Trophoblast cell (in vitro differentiated cells and primary cell): ENCODE measurements around the gene ZNF583.

Experiments used
- DNase-seq, 2 donors: peaks; one replicate each; pipeline ENCODE4 v3.0.0-alpha.2; 2016
- H2AFZ ChIP-seq: 2 replicates; pipeline ENCODE4 v1.6.1; 2013; ENCODE audit warnings: low read length, moderate library complexity, mild to moderate bottlenecking; ENCODE audit not compliant: insufficient read depth, poor library complexity
- H2AK5ac ChIP-seq: 2 replicates; pipeline ENCODE4 v1.6.1; 2013; ENCODE audit warnings: mild to moderate bottlenecking, low read length
- H2BK120ac ChIP-seq: 2 replicates; pipeline ENCODE4 v1.6.1; 2013; ENCODE audit warnings: low read length, mild to moderate bottlenecking, moderate library complexity; ENCODE audit not compliant: insufficient read depth, poor library complexity
- H2BK12ac ChIP-seq: 2 replicates; pipeline ENCODE4 v1.6.1; 2013; ENCODE audit warnings: mild to moderate bottlenecking, low read length, moderate library complexity
- H2BK5ac ChIP-seq: 2 replicates; pipeline ENCODE4 v1.6.1; 2013; ENCODE audit warnings: low read length, low read depth, moderate library complexity, mild to moderate bottlenecking; ENCODE audit not compliant: poor library complexity
- H3K14ac ChIP-seq: 2 replicates; pipeline ENCODE4 v1.6.1; 2013; ENCODE audit warnings: mild to moderate bottlenecking, low read length
- H3K18ac ChIP-seq: 2 replicates; pipeline ENCODE4 v1.6.1; 2013; ENCODE audit warnings: mild to moderate bottlenecking, low read length
- H3K23ac ChIP-seq: 2 replicates; pipeline ENCODE4 v1.6.1; 2013; ENCODE audit warnings: low read length
- H3K27ac ChIP-seq: 2 replicates; pipeline ENCODE4 v1.5.1; 2013; ENCODE audit warnings: low read depth, mild to moderate bottlenecking, inconsistent platforms, low read length, moderate library complexity
- H3K27me3 ChIP-seq: 2 replicates; pipeline ENCODE4 v1.6.1; 2013; ENCODE audit warnings: inconsistent platforms, mild to moderate bottlenecking, low read length, moderate library complexity; ENCODE audit not compliant: insufficient read depth
- H3K36me3 ChIP-seq, 2 experiments: 1 replicate in 1 of 2; 2 replicates in 1 of 2; pipeline ENCODE4 v1.6.1; 2013; ENCODE audit warnings: low read length in 2 of 2, mild to moderate bottlenecking in 2 of 2, moderate library complexity in 1 of 2; ENCODE audit not compliant: insufficient read depth in 2 of 2, control insufficient read depth in 1 of 2
- H3K4ac ChIP-seq: 2 replicates; pipeline ENCODE4 v1.6.1; 2013; ENCODE audit warnings: low read depth, mild to moderate bottlenecking, low read length, moderate library complexity
- H3K4me1 ChIP-seq, 2 experiments: 1 replicate in 1 of 2; 2 replicates in 1 of 2; pipeline ENCODE4 v1.6.1; 2013; ENCODE audit warnings: low read length in 2 of 2, mild to moderate bottlenecking in 2 of 2, moderate library complexity in 1 of 2; ENCODE audit not compliant: insufficient read depth in 2 of 2, control insufficient read depth in 1 of 2
- H3K4me2 ChIP-seq: 2 replicates; pipeline ENCODE4 v1.6.1; 2013; ENCODE audit warnings: inconsistent platforms, mild to moderate bottlenecking, low read length, moderate library complexity
- H3K4me3 ChIP-seq: 2 replicates; pipeline ENCODE4 v1.5.1; 2013; ENCODE audit warnings: mild to moderate bottlenecking, low read depth, low read length, inconsistent platforms
- H3K79me1 ChIP-seq: one replicate; pipeline ENCODE4 v1.6.1; 2013; ENCODE audit warnings: low read length
- H3K79me2 ChIP-seq: 2 replicates; pipeline ENCODE4 v1.6.1; 2013; ENCODE audit warnings: low read length, mild to moderate bottlenecking; ENCODE audit not compliant: control insufficient read depth, insufficient read depth, poor library complexity
- H3K9ac ChIP-seq: 2 replicates; pipeline ENCODE4 v1.6.1; 2013; ENCODE audit warnings: mild to moderate bottlenecking, low read length
- H3K9me3 ChIP-seq: 2 replicates; pipeline ENCODE4 v1.6.1; 2013; ENCODE audit warnings: low read depth, mild to moderate bottlenecking, control low read depth, inconsistent platforms, low read length; ENCODE audit not compliant: insufficient read depth
- H4K12ac ChIP-seq: 2 replicates; pipeline ENCODE4 v1.6.1; 2013; ENCODE audit warnings: low read depth, mild to moderate bottlenecking, low read length, moderate library complexity
- H4K8ac ChIP-seq: 2 replicates; pipeline ENCODE4 v1.6.1; 2013; ENCODE audit warnings: low read depth, mild to moderate bottlenecking, low read length, moderate library complexity
- H4K91ac ChIP-seq: one replicate; pipeline ENCODE4 v1.6.1; 2013; ENCODE audit warnings: low read depth, mild to moderate bottlenecking, low read length, moderate library complexity
- WGBS: extraction: QIAGEN DNeasy Blood & Tissue Kit; methylation state at CpG from one replicate; pipeline ENCODE4 v1.1.7; 2013; ENCODE audit warnings: missing lambda C conversion rate; ENCODE audit not compliant: insufficient read length, insufficient coverage; ENCODE audit errors: extremely low coverage; 5-methylcytosine and 5-hydroxymethylcytosine counted together

Gene ZNF583

DNA sequence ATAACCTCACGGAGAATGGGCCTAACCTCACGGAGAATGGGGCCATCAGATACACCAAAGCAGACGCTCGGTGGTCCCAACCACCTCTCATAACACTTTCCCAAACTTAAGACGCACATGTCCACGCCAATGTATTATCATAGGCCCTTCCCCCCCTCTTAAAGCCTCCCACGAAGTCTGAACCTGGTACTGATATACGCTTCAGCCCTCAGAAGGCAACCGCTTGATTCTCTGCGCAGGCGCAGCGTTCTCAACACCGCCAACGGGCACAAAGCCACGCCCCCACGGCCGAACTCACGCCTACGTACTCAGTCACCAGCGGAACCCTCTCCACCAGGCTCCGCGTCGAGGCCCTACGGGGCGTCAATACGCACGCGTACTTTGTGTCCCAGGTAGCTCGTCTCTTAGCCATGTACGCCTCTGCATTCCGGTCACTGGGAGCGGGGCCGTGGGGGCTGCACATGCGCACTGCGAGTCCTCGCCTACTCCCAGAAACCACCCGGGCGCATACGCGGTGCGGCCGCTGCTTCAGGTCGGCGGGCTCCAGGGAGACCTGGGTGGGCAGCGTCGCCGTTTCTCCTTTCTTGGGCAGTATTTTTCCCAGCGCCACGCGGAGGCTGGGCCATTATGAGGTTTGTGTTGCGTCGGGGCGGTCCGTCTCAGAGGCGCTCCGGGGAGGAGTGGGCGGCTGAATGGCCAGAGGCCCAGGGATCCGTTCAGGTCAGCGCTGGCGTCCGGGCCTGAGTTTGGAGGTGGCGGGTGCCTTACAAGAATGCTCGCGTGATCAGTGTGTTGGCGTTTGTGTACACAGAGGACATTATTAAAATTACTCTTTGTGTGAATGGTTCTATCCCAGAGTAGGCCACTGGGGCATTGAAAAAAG is 36.1 kb upstream of the ZNF583 start:
- no CpG with 5 or more reads among the region's 65 CpGs for WGBS
- peaks cover 7% of the 10 kb centered on the region for H3K79me1 ChIP-seq

DNA sequence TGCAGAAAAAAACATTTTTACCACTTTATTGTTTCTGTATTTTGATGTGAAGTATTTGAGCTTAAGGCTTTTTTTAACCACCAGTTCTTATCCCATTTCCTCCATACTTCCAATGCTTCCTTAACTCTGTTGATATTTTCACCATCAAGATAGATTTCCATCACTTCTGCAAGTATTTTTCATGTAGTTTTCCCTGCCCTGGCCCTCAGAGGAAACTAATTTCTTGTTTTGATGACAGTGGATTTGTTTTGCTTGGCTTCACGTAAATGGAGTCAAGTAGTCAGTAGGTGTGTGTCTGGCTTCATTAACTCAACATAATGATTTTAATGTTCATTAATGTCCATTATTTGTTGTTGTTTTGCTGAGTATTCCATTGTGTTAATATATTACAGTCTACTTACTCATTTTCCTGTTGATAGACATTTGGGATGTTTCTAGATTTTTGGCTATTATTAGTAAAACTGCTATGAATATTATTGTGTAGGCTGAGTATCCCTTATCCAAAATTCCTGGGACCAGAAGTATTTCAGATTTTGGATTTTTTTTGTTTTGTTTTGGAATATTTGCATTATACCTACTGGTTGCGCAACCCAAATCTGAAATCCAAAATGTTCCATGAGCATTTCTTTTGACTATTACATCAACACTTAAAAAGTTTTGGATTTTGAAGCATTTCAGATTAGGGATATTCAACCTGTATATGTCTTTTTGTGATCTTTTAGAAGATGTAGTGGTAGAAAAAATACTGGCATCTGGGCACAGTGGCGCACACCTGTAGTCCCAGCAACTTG is 34.1 kb upstream of the ZNF583 start:
- WGBS = no CpG with 5 or more reads among the region's 3 CpGs
- no peak for DNase-seq
- no peak overlapping the region for H2AK5ac ChIP-seq

More for the DNA sequence above, 36.1 kb upstream of the ZNF583 start:
- peak overlapping the region; percentile 89 for H2AFZ ChIP-seq
- H3K27me3 ChIP-seq = no peaks in the 10 kb centered on the region
- H4K91ac ChIP-seq = peak overlapping the region; percentile 60
- peaks cover 0 to 7% of the 10 kb centered on the region in 2 experiments for H3K4me1 ChIP-seq
- H3K23ac ChIP-seq = no peak overlapping the region
- H3K14ac ChIP-seq = peak overlapping the region; percentile 86
- peak overlapping the region; percentile 77 for H3K9ac ChIP-seq
- peak overlapping the region; percentile 13 for H3K4ac ChIP-seq
- no peak overlapping the region for H2AK5ac ChIP-seq
- DNase-seq = peak; percentile 91 to 95
- peak overlapping the region; percentile 87 for H4K8ac ChIP-seq
- H3K36me3 ChIP-seq = peaks cover 0 to 5% of the 10 kb centered on the region in 2 experiments
- peak overlapping the region; percentile 21 for H2BK120ac ChIP-seq
- no peaks in the 10 kb centered on the region for H3K9me3 ChIP-seq
- H3K79me2 ChIP-seq = peaks cover 2% of the 10 kb centered on the region
- H3K4me3 ChIP-seq = peak overlapping the region; percentile 80
- peak overlapping the region; percentile 57 for H4K12ac ChIP-seq
- H3K18ac ChIP-seq = peak overlapping the region; percentile 84
- H2BK5ac ChIP-seq = peak overlapping the region; percentile 25
- H3K27ac ChIP-seq = peak overlapping the region; percentile 74
- H3K4me2 ChIP-seq = peak overlapping the region; percentile 95
- H2BK12ac ChIP-seq = no peak overlapping the region

DNA sequence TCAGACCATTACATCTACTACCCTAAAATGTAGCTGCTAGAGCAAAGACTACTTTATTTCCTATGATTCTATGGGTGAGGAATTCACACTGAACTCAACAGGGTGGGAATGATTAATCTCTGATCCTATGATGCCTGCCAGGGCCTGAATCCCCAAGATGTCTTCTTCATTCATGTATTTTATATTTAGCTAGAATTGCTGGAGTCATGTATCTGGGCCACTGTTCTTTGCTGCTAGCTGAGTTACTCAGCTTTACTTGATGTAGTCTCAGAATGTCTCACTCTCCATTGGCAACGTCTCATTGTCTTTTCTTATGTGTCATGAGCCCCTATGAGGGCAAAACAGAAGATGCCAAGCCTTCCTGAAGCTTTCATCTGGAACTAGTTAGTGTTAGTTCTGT is 31.9 kb upstream of the ZNF583 start:
- H3K36me3 ChIP-seq = peaks cover 2 to 29% of the 10 kb centered on the region in 2 experiments
- H2BK120ac ChIP-seq = no peak overlapping the region
- peaks cover 2% of the 10 kb centered on the region for H3K79me2 ChIP-seq
- no peak overlapping the region for H3K9ac ChIP-seq
- no peak overlapping the region for H3K4ac ChIP-seq
- H3K4me3 ChIP-seq = no peak overlapping the region
- no peak overlapping the region for H2BK5ac ChIP-seq
- DNase-seq = no peak
- no peak overlapping the region for H2AFZ ChIP-seq
- H3K14ac ChIP-seq = no peak overlapping the region
- no peaks in the 10 kb centered on the region for H3K27me3 ChIP-seq
- H3K27ac ChIP-seq = no peak overlapping the region
- no peak overlapping the region for H3K23ac ChIP-seq
- H4K8ac ChIP-seq = no peak overlapping the region
- no peak overlapping the region for H4K12ac ChIP-seq
- peaks cover 0 to 7% of the 10 kb centered on the region in 2 experiments for H3K4me1 ChIP-seq
- no CpG with 5 or more reads among the region's 1 CpG for WGBS
- no peak overlapping the region for H4K91ac ChIP-seq
- H3K18ac ChIP-seq = no peak overlapping the region
- no peak overlapping the region for H2AK5ac ChIP-seq
- no peak overlapping the region for H3K4me2 ChIP-seq
- H3K9me3 ChIP-seq = peaks cover 2% of the 10 kb centered on the region
- H3K79me1 ChIP-seq = peaks cover 7% of the 10 kb centered on the region
- no peak overlapping the region for H2BK12ac ChIP-seq

More for the DNA sequence above, 34.1 kb upstream of the ZNF583 start:
- no peaks in the 10 kb centered on the region for H3K9me3 ChIP-seq
- H3K4me1 ChIP-seq = peaks cover 0 to 7% of the 10 kb centered on the region in 2 experiments
- H3K18ac ChIP-seq = no peak overlapping the region
- no peak overlapping the region for H2AFZ ChIP-seq
- no peaks in the 10 kb centered on the region for H3K27me3 ChIP-seq
- H2BK12ac ChIP-seq = no peak overlapping the region
- H2BK5ac ChIP-seq = no peak overlapping the region
- no peak overlapping the region for H4K8ac ChIP-seq
- H4K12ac ChIP-seq = no peak overlapping the region
- no peak overlapping the region for H3K14ac ChIP-seq
- no peak overlapping the region for H3K4me3 ChIP-seq
- no peak overlapping the region for H3K4ac ChIP-seq
- H3K36me3 ChIP-seq = peaks cover 2 to 21% of the 10 kb centered on the region in 2 experiments
- H3K79me1 ChIP-seq = peaks cover 7% of the 10 kb centered on the region
- no peak overlapping the region for H2BK120ac ChIP-seq
- H3K27ac ChIP-seq = no peak overlapping the region
- H3K4me2 ChIP-seq = no peak overlapping the region
- H3K23ac ChIP-seq = no peak overlapping the region
- H3K9ac ChIP-seq = no peak overlapping the region
- H4K91ac ChIP-seq = no peak overlapping the region
- H3K79me2 ChIP-seq = peaks cover 2% of the 10 kb centered on the region

DNA sequence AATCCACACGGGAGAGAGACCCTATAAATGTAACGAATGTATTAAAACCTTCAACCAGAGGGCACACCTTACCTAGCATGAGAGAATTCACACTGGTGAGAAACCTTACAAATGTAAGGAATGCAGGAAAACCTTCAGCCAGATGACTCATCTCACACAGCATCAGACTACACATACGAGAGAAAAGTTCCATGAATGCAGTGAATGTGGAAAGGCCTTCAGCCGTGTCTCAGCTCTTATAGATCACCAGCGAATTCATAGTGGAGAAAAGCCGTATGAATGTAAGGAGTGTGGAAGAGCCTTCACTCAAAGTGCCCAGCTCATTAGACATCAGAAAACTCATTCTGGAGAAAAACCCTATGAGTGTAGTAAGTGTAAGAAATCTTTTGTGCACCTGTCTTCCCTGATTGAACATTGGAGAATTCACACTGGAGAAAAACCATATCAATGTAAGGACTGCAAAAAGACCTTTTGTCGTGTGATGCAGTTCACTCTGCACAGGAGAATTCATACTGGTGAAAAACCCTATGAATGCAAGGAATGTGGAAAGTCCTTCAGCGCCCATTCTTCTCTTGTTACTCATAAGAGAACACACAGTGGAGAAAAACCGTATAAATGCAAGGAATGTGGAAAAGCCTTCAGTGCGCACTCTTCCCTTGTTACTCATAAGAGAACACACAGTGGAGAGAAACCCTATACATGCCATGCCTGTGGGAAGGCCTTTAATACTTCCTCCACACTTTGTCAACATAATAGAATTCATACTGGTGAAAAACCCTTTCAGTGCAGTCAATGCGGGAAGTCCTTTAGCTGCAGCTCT is 26.8 kb upstream of the ZNF583 start:
- Histone ChIP-seq H3K4me1 (no peaks in the 10 kb centered on the region), H3K23ac (no peak overlapping the region), H4K8ac (no peak overlapping the region), H2AK5ac (no peak overlapping the region), H2AFZ (no peak overlapping the region), H3K36me3 (peaks cover 9 to 33% of the 10 kb centered on the region in 2 experiments), H4K12ac (no peak overlapping the region), H3K4me3 (no peak overlapping the region), H3K18ac (no peak overlapping the region), H3K79me1 (no peaks in the 10 kb centered on the region), H2BK12ac (no peak overlapping the region), H3K4ac (no peak overlapping the region), H3K79me2 (no peaks in the 10 kb centered on the region), H3K9ac (no peak overlapping the region), H3K27ac (no peak overlapping the region), H2BK5ac (no peak overlapping the region), H3K9me3 (peaks cover 5% of the 10 kb centered on the region), H3K4me2 (no peak overlapping the region), H4K91ac (no peak overlapping the region), H2BK120ac (no peak overlapping the region), H3K27me3 (no peaks in the 10 kb centered on the region), H3K14ac (no peak overlapping the region)
- DNase-seq = peak; percentile 77 to 90
- no CpG with 5 or more reads among the region's 11 CpGs for WGBS
